NCI-H1417 (cell line): ENCODE measurements around the gene OR1E2.
"Not testable (repeated sequence)": the region's sequence is repeated elsewhere in the genome, so short reads cannot be mapped to it uniquely, and the experiment has no call there.

Experiments used
- DNase-seq, 3 experiments: peaks; one replicate each; lab custom pipeline; 2025; lab: John Stamatoyannopoulos, UW

OR1E2 gene

GRCh38 chr17:3398310-3398709, 35.3 kb downstream of the OR1E2 start, which contains the start of gene OR1E1:
Gene OR1E1, minus strand, starts transcription at chr17:3398410. Its CDS starts 0 bp downstream, at chr17:3398410.
- DNase-seq = no peak

- DNase-seq = not testable (repeated sequence)
Measured at GRCh38 chr17:3397801-3398200, 35.8 kb downstream of the OR1E2 start.

GRCh38 chr17:3389791-3390190, 43.9 kb downstream of the OR1E2 start:
- no peak for DNase-seq

- no peak for DNase-seq
Measured at GRCh38 chr17:3385869-3386816, 47.5 kb downstream of the OR1E2 start, which contains the start of gene OR3A2. Gene OR3A2, minus strand, starts transcription at chr17:3386308.
